Suprapubic skin (tissue), 4 donors: ENCODE results near the gene MED28. TPM values are rescaled to one million over a fixed set of nuclear protein-coding genes. Genes with fewer than 3 reads are reported as not detected.

ENCODE experiments used
- DNase-seq, 2 donors: peaks; one replicate each; pipeline ENCODE4 v3.0.0-alpha.2; 2019; ENCODE audit warnings: low spot score in 2 of 2
- H3K27ac ChIP-seq: fragments of 200-600 bp; sonication (generic); one replicate; pipeline ENCODE4 v1.5.1; 2019
- H3K27me3 ChIP-seq: fragments of 200-600 bp; sonication (generic); one replicate; pipeline ENCODE4 v1.5.1; 2019
- H3K36me3 ChIP-seq: fragments of 200-600 bp; sonication (generic); one replicate; pipeline ENCODE4 v1.5.1; 2019
- H3K4me1 ChIP-seq: fragments of 200-600 bp; sonication (generic); one replicate; pipeline ENCODE4 v1.5.1; 2019
- H3K4me3 ChIP-seq: fragments of 200-600 bp; sonication (generic); one replicate; pipeline ENCODE4 v1.5.1; 2019; ENCODE audit warnings: mild to moderate bottlenecking
- H3K9me3 ChIP-seq: fragments of 200-600 bp; sonication (generic); one replicate; pipeline ENCODE4 v1.5.1; 2019
- EP300 ChIP-seq: sonication (generic); formaldehyde crosslinking; IDR thresholded peaks from one replicate; pipeline ENCODE4 v1.6.1; 2017; ENCODE audit warnings: antibody characterized with exemption
- POLR2A ChIP-seq, 2 donors: fragments of 450-650 bp; IDR thresholded peaks; one replicate each; pipeline ENCODE4 v1.6.1; 2017; ENCODE audit warnings: antibody characterized with exemption in 2 of 2, mild to moderate bottlenecking in 2 of 2, moderate library complexity in 2 of 2
- POLR2AphosphoS5 ChIP-seq, 3 donors: sonication (generic); formaldehyde crosslinking; IDR thresholded peaks; one replicate each; pipeline ENCODE4 v1.6.1; 2017; ENCODE audit warnings: antibody characterized with exemption in 3 of 3
- WGBS: methylation state at CpG from one replicate; pipeline ENCODE4 v1.1.5; 2018; 5-methylcytosine and 5-hydroxymethylcytosine counted together
- total RNA-seq, 4 donors: library from RNA; depleted of rRNA; stranded (reverse); fragments of >200 nt; gene quantifications; one replicate each; pipeline ENCODE4 v1.1.0, GENCODE V29; 2016
- TF ChIP-seq, protein P1 (sequence below), 2 donors: fragments of 200-600 bp in 1 of 2; fragments of 450-650 bp in 1 of 2; sonication (generic) in 1 of 2; IDR thresholded peaks; one replicate each; pipeline ENCODE4 v1.5.1; 2016 to 2019; ENCODE audit warnings: antibody characterized with exemption in 2 of 2, mild to moderate bottlenecking in 1 of 2, moderate library complexity in 1 of 2

MED28 gene
- total RNA-seq, 4 donors from 2014 or later, result 12.4 to 22.2 (median 14.4) TPM

DNA sequence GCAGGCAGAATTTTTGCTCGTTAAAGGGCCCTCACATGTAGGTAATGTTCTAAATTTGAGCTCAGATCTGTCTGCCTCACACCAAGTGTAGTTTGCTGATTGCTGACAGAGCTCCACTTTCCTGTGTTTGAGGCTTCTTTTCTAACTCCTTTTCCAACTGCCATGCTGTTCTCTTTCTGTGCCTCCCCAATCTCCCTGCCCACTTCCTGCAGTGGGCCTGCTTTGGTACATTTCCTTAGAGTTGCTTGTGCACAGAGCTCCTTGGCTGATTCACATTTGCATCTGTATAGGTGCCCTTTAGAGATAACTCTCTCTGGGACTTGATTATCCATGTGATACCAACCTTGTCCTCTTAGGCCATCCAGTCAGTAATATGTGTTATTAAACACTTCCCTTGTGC, 4.5 kb downstream of the MED28 start:
- Histone ChIP-seq H3K27me3 (no peaks in the 10 kb centered on the region), H3K9me3 (no peaks in the 10 kb centered on the region), H3K36me3 (peaks cover 48% of the 10 kb centered on the region), H3K27ac (no peak overlapping the region), H3K4me3 (no peak overlapping the region), H3K4me1 (peaks cover 35% of the 10 kb centered on the region)
- no peak for DNase-seq
- TF ChIP-seq POLR2AphosphoS5 (IDR thresholded peaks at IDR 0.05), result no peak
- TF ChIP-seq, protein P1, sequence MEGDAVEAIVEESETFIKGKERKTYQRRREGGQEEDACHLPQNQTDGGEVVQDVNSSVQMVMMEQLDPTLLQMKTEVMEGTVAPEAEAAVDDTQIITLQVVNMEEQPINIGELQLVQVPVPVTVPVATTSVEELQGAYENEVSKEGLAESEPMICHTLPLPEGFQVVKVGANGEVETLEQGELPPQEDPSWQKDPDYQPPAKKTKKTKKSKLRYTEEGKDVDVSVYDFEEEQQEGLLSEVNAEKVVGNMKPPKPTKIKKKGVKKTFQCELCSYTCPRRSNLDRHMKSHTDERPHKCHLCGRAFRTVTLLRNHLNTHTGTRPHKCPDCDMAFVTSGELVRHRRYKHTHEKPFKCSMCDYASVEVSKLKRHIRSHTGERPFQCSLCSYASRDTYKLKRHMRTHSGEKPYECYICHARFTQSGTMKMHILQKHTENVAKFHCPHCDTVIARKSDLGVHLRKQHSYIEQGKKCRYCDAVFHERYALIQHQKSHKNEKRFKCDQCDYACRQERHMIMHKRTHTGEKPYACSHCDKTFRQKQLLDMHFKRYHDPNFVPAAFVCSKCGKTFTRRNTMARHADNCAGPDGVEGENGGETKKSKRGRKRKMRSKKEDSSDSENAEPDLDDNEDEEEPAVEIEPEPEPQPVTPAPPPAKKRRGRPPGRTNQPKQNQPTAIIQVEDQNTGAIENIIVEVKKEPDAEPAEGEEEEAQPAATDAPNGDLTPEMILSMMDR (IDR thresholded peaks at IDR 0.05), result no peak
- TF ChIP-seq EP300, result no peak
- no peak for TF ChIP-seq POLR2A (IDR thresholded peaks at IDR 0.05)
- 0% methylated on average over 1 of the region's 1 CpG for WGBS

DNA sequence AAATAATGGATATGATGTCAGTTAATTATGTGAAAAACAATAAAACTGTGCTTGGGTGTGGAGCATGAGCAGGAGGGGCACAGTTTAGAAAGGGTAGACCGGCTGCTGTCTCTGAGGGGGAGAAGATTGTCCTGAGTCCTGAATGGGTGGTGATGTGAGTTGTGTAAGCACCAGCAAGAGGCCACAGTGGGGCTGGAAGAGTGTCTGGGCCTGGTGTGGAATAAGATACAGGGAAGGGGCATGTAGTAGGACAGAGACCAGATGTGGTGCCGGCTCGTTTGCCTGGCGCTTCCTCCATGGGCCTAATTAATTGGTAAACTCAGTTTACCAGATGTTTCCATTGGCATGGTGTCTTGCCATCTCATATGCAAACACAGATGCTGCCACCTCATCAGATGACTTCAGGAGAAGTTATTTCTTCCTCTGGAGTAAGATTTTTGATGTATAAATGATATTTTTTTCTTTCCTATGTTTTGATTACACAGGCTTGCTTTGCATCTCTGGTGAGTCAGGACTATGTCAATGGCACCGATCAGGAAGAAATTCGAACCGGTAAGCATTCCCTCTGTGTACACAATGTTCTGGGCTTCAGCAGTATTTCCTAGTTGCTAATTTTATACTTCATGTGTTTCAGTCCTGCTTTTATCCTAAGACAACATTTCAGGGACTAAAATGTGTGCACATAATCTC, 5.1 kb downstream of the MED28 start:
- DNase-seq, result no peak
- H3K27me3 ChIP-seq, result no peaks in the 10 kb centered on the region
- WGBS, result 59% methylated on average over 7 of the region's 7 CpGs
- TF ChIP-seq, protein P1 (IDR thresholded peaks at IDR 0.05), result no peak
- no peak for TF ChIP-seq POLR2A (IDR thresholded peaks at IDR 0.05)
- TF ChIP-seq EP300, result no peak
- no peak for TF ChIP-seq POLR2AphosphoS5 (IDR thresholded peaks at IDR 0.05)
- H3K4me1 ChIP-seq, result peaks cover 35% of the 10 kb centered on the region
- H3K4me3 ChIP-seq, result no peak overlapping the region
- peaks cover 54% of the 10 kb centered on the region for H3K36me3 ChIP-seq
- no peaks in the 10 kb centered on the region for H3K9me3 ChIP-seq
- H3K27ac ChIP-seq, result no peak overlapping the region

DNA sequence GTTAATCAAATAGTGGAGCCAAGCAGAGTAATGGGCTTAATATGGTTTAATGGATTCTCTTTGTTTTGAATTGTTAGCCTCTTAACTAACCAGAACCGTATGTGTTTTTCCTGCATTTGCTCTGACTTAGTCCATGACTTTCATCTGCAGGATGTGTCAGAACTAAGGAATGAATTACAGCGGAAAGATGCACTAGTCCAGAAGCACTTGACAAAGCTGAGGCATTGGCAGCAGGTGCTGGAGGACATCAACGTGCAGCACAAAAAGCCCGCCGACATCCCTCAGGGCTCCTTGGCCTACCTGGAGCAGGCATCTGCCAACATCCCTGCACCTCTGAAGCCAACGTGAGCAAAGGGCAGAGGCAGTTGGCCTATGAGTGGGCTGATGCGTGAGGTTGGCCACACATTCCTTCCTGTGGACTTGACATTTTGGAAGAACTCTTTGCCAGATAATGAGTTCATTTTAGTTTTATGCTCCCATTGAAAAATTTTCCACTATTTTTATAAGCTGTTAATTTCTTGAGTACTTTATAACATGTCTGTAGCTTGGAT, 9.1 kb downstream of the MED28 start:
- H3K4me1 ChIP-seq, result peaks cover 10% of the 10 kb centered on the region
- H3K4me3 ChIP-seq, result no peak overlapping the region
- no peak for DNase-seq
- H3K9me3 ChIP-seq, result no peaks in the 10 kb centered on the region
- H3K36me3 ChIP-seq, result peaks cover 94% of the 10 kb centered on the region
- no peak overlapping the region for H3K27ac ChIP-seq
- H3K27me3 ChIP-seq, result no peaks in the 10 kb centered on the region
- TF ChIP-seq, protein P1 (IDR thresholded peaks at IDR 0.05), result no peak
- TF ChIP-seq POLR2AphosphoS5 (IDR thresholded peaks at IDR 0.05) (no peak), EP300 (no peak), POLR2A (IDR thresholded peaks at IDR 0.05) (no peak)
- WGBS, result 67% methylated on average over 7 of the region's 7 CpGs

DNA sequence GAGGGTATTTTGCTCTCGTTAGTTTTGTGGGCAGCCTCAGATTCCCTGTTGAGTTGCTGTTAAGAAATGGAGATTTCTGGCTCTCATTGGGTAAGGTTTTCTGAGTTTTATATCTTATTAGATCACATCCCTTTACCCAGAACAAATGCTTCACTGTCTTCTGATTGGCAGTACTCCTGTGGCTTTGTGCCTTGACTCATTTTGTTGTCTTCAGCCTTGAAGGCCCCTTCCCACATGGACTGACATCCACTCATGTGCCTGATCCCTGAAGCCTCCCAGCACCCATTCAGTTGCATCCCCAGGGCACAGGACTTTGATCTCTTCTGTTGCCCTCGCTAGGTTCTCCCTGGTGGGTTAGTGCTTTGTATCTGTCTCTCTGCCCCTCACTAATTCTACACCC, 10.4 kb downstream of the MED28 start:
- H3K4me3 ChIP-seq, result no peak overlapping the region
- no peaks in the 10 kb centered on the region for H3K27me3 ChIP-seq
- peaks cover 99% of the 10 kb centered on the region for H3K36me3 ChIP-seq
- TF ChIP-seq POLR2AphosphoS5 (IDR thresholded peaks at IDR 0.05), result no peak
- TF ChIP-seq, protein P1 (IDR thresholded peaks at IDR 0.05), result no peak
- no peak for TF ChIP-seq POLR2A (IDR thresholded peaks at IDR 0.05)
- no peak for TF ChIP-seq EP300
- H3K9me3 ChIP-seq, result no peaks in the 10 kb centered on the region
- DNase-seq, result no peak
- H3K4me1 ChIP-seq, result no peaks in the 10 kb centered on the region
- no peak overlapping the region for H3K27ac ChIP-seq
- 83% methylated on average over 2 of the region's 2 CpGs for WGBS

DNA sequence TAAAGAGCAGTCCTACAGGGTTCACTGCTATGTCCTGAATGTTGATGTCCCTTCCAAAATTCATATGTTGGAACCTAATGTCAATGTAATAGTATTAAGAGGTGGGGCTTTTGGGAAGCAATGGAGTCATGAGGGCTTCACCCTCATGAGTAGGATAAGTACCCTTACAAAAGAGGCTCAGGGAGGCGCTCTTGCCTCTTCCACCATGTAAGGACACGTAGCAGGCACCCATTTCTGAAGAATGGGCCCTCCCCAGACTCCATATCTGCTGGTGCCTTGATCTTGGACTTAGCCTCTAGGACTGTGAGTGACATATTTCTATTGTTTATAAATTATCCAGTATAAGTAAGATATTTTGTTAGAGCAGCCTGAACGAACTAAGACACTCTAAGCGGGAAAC, 15.8 kb downstream of the MED28 start:
- Histone ChIP-seq H3K9me3 (no peaks in the 10 kb centered on the region), H3K27me3 (no peaks in the 10 kb centered on the region), H3K27ac (no peak overlapping the region), H3K36me3 (peaks cover 98% of the 10 kb centered on the region), H3K4me3 (no peak overlapping the region), H3K4me1 (no peaks in the 10 kb centered on the region)
- TF ChIP-seq, protein P1 (IDR thresholded peaks at IDR 0.05), result no peak
- TF ChIP-seq POLR2AphosphoS5 (IDR thresholded peaks at IDR 0.05) (no peak), EP300 (no peak), POLR2A (IDR thresholded peaks at IDR 0.05) (no peak)
- DNase-seq, result no peak
- 91% methylated on average over 4 of the region's 4 CpGs for WGBS
